ENCODE results near the gene DIAPH2. TPM values are rescaled to one million over a fixed set of nuclear protein-coding genes. Genes with fewer than 3 reads are reported as not detected.

Gene DIAPH2
- total RNA-seq, 2 donors from 2014 or later, result 15.2 to 23.3 TPM

DNA sequence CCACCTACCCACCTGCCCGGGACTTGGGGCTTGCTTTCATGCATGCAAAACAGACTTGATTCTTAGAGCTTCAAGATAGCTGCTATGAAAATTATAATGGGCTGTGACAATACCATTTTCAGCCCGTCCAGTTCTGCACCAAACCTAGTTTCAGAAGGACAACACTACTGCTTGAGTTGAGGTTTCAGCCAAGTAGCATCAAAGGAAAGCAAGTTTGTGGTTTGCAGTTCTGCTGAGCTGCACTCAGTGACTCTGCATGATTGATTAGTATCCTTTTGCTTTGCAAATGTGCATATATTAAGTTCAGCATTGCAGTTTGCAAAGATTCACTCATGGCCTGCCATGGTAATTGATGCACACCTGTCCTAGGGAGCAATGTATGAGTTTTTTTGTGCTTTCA is 641.8 kb downstream of the DIAPH2 start:
- Histone ChIP-seq H3K4me3 (no peak overlapping the region), H3K4me1 (no peaks in the 10 kb centered on the region), H3K27me3 (no peaks in the 10 kb centered on the region), H3K36me3 (replicated peaks in 1 of 2; ENCODE audit: insufficient read depth in 1 of 2, low read depth in 2 of 2) (no peaks in the 10 kb centered on the region), H3K27ac (no peak overlapping the region), H3K9me3 (no peaks in the 10 kb centered on the region)
- 83 to 89% methylated on average over 1 to 2 of the region's 2 CpGs for WGBS, 2 donors
- ATAC-seq (no peak), DNase-seq (no peak)
- TF ChIP-seq POLR2A (IDR thresholded peaks at IDR 0.05) (no peak), CTCF (IDR thresholded peaks at IDR 0.05) (no peak)
- intact Hi-C loops (cut with DNase I), result no loop called here

- intact Hi-C loops (cut with DNase I), result no loop called here
- 86 to 100% methylated on average over 1 of the region's 1 CpG for WGBS, 2 donors
- no peak overlapping the region for H3K27ac ChIP-seq
- no peaks in the 10 kb centered on the region for H3K36me3 ChIP-seq (replicated peaks in 1 of 2; ENCODE audit: insufficient read depth in 1 of 2, low read depth in 2 of 2)
- H3K4me3 ChIP-seq, result no peak overlapping the region
- DNase-seq (no peak), ATAC-seq (no peak)
- H3K9me3 ChIP-seq, result no peaks in the 10 kb centered on the region
- H3K4me1 ChIP-seq, result no peaks in the 10 kb centered on the region
- no peaks in the 10 kb centered on the region for H3K27me3 ChIP-seq
- TF ChIP-seq CTCF (IDR thresholded peaks at IDR 0.05), result no peak
- no peak for TF ChIP-seq POLR2A (IDR thresholded peaks at IDR 0.05)
Observed at GRCh38 chrX:97328853-97329390, 644.3 kb downstream of the DIAPH2 start.

DNA sequence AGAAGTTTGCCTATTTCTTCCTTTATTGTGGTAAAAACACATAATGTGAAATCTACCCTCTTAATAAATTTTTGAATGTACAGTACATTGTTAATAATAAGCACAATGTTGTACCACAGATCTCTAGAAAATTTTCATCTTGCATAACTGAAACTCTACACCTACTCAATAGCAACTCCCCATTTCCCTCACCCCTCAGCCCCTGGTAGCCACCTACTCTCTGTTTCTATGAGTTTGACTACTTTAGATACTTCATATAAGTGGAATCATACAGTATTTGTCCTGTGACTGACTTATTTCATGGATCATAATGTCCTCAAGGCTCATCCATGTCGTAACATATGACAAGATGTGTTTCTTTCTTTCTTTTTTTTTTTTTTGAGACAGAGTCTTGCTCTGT is 645.5 kb downstream of the DIAPH2 start:
- H3K36me3 ChIP-seq (replicated peaks in 1 of 2; ENCODE audit: insufficient read depth in 1 of 2, low read depth in 2 of 2), result no peaks in the 10 kb centered on the region
- intact Hi-C loops (cut with DNase I), result no loop called here
- ATAC-seq (no peak), DNase-seq (no peak)
- no peak overlapping the region for H3K27ac ChIP-seq
- no peak overlapping the region for H3K4me3 ChIP-seq
- no peaks in the 10 kb centered on the region for H3K27me3 ChIP-seq
- no peaks in the 10 kb centered on the region for H3K4me1 ChIP-seq
- H3K9me3 ChIP-seq, result no peaks in the 10 kb centered on the region
- 100% methylated on average over 1 of the region's 1 CpG for WGBS, 2 donors
- TF ChIP-seq POLR2A (IDR thresholded peaks at IDR 0.05) (no peak), CTCF (IDR thresholded peaks at IDR 0.05) (no peak)

DNA sequence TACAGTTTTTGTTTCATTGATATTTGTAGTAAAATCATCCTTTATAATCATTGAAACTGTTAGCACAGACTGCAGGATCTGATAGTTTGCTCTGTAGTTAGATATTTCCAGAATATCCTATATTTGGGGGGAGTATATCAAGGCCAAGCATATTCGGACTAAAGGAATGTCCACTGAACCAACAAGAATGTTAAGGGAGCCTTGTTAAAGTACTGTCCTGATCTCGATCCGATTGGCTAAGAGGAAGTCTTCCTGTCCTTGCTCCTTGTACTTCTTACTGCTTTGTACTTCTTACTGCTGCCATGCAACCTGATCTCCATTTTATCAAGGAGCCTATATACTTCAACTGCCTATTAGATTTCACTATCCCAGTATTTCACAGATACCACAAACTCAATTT is 648.3 kb downstream of the DIAPH2 start:
- TF ChIP-seq POLR2A (IDR thresholded peaks at IDR 0.05), result no peak
- TF ChIP-seq CTCF (IDR thresholded peaks at IDR 0.05), result no peak
- WGBS, 2 donors, result 74 to 80% methylated on average over 3 of the region's 3 CpGs
- ATAC-seq, result no peak

DNA sequence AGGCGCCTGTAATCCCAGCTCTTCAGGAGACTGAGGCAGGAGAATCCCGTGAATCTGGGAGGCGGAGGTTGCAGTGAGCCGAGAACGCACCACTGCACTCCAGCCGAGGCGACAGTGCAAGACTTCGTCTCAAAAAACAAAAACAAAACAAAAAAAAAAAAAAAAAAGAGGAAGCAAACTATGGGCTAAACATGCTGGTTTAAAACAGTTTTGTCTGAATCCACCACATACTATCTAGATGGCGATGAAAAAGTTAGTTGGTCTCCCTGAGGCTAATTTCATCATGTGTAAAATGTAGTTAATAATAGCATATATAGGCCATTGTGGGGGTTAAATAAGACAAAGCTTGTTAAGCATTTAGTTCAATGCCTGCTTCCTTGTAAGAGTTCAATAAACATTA is 650.2 kb downstream of the DIAPH2 start:
- ATAC-seq (no peak), DNase-seq (no peak)
- Histone ChIP-seq H3K36me3 (replicated peaks in 1 of 2; ENCODE audit: insufficient read depth in 1 of 2, low read depth in 2 of 2) (no peaks in the 10 kb centered on the region), H3K27me3 (no peaks in the 10 kb centered on the region), H3K27ac (no peak overlapping the region), H3K9me3 (no peaks in the 10 kb centered on the region), H3K4me3 (no peak overlapping the region), H3K4me1 (no peaks in the 10 kb centered on the region)
- intact Hi-C loops (cut with DNase I), result no loop called here
- no peak for TF ChIP-seq POLR2A (IDR thresholded peaks at IDR 0.05)
- TF ChIP-seq CTCF (IDR thresholded peaks at IDR 0.05), result no peak
- WGBS, 2 donors, result 95% methylated on average over 4 to 8 of the region's 9 CpGs

More for the DNA sequence above, 648.3 kb downstream of the DIAPH2 start:
- Histone ChIP-seq H3K36me3 (replicated peaks in 1 of 2; ENCODE audit: insufficient read depth in 1 of 2, low read depth in 2 of 2) (no peaks in the 10 kb centered on the region), H3K4me1 (no peaks in the 10 kb centered on the region), H3K27me3 (no peaks in the 10 kb centered on the region), H3K9me3 (no peaks in the 10 kb centered on the region), H3K4me3 (no peak overlapping the region), H3K27ac (no peak overlapping the region)
- no peak for DNase-seq
- intact Hi-C loops (cut with DNase I), result no loop called here

Data from body of pancreas (tissue), 4 donors.